H9 (cell line): Measurements from ENCODE around the gene PKNOX2. TPM values are rescaled to one million over a fixed set of nuclear protein-coding genes. Genes with fewer than 3 reads are reported as not detected.

Experiments used
- DNase-seq: peaks from one replicate; pipeline ENCODE4 v3.0.0-alpha.2; 2017
- H2AFZ ChIP-seq: one replicate; pipeline ENCODE4 v1.6.1; 2013; ENCODE audit warnings: mild to moderate bottlenecking, low read length, control low read depth, moderate library complexity
- H2AK5ac ChIP-seq: 2 replicates; pipeline ENCODE4 v1.6.1; 2013; ENCODE audit warnings: low read length, control low read depth, mixed read lengths; ENCODE audit not compliant: insufficient read length
- H2BK120ac ChIP-seq: one replicate; pipeline ENCODE4 v1.6.1; 2013; ENCODE audit warnings: low read depth, mild to moderate bottlenecking, low read length, control low read depth, inconsistent platforms; ENCODE audit not compliant: poor library complexity, severe bottlenecking
- H2BK12ac ChIP-seq: 2 replicates; pipeline ENCODE4 v1.6.1; 2013; ENCODE audit warnings: low read length, control low read depth, mixed read lengths, low read depth; ENCODE audit not compliant: insufficient read length
- H2BK15ac ChIP-seq: 2 replicates; pipeline ENCODE4 v1.6.1; 2013; ENCODE audit warnings: low read depth, low read length, control low read depth
- H2BK20ac ChIP-seq: one replicate; pipeline ENCODE4 v1.6.1; 2013; ENCODE audit warnings: low read depth, mild to moderate bottlenecking, low read length, control low read depth, inconsistent platforms; ENCODE audit not compliant: poor library complexity, severe bottlenecking
- H2BK5ac ChIP-seq: 2 replicates; pipeline ENCODE4 v1.6.1; 2013; ENCODE audit warnings: low read length, control low read depth, mixed read lengths; ENCODE audit not compliant: insufficient read length
- H3K14ac ChIP-seq: 2 replicates; pipeline ENCODE4 v1.6.1; 2013; ENCODE audit warnings: low read length, control low read depth; ENCODE audit not compliant: insufficient read depth
- H3K18ac ChIP-seq: 2 replicates; pipeline ENCODE4 v1.6.1; 2013; ENCODE audit warnings: low read depth, mild to moderate bottlenecking, mixed read lengths, low read length, control low read depth; ENCODE audit not compliant: insufficient read length
- H3K23ac ChIP-seq: 2 replicates; pipeline ENCODE4 v1.6.1; 2013; ENCODE audit warnings: low read length, control low read depth, mixed read lengths, low read depth; ENCODE audit not compliant: insufficient read length
- H3K23me2 ChIP-seq: 2 replicates; pipeline ENCODE4 v1.6.1; 2013; ENCODE audit warnings: low read depth, mild to moderate bottlenecking, mixed read lengths, low read length, control low read depth; ENCODE audit not compliant: insufficient read length, poor library complexity, severe bottlenecking
- H3K27ac ChIP-seq: 2 replicates; pipeline ENCODE4 v1.5.1; 2013; ENCODE audit warnings: low read length, control low read depth, mixed read lengths, low read depth; ENCODE audit not compliant: insufficient read length
- H3K27me3 ChIP-seq: 2 replicates; pipeline ENCODE4 v1.6.1; 2013; ENCODE audit warnings: low read length, control low read depth, inconsistent platforms; ENCODE audit not compliant: insufficient read depth
- H3K4ac ChIP-seq: 2 replicates; pipeline ENCODE4 v1.6.1; 2013; ENCODE audit warnings: low read depth, mild to moderate bottlenecking, control low read depth, inconsistent platforms, low read length, moderate library complexity
- H3K4me1 ChIP-seq: 2 replicates; pipeline ENCODE4 v1.6.1; 2013; ENCODE audit warnings: low read length, control low read depth, inconsistent platforms; ENCODE audit not compliant: insufficient read depth
- H3K4me2 ChIP-seq: 2 replicates; pipeline ENCODE4 v1.6.1; 2013; ENCODE audit warnings: low read length, control low read depth, mixed read lengths; ENCODE audit not compliant: insufficient read length, insufficient read depth
- H3K56ac ChIP-seq: 2 replicates; pipeline ENCODE4 v1.6.1; 2013; ENCODE audit warnings: low read depth, mild to moderate bottlenecking, mixed read lengths, low read length, control low read depth; ENCODE audit not compliant: insufficient read length
- H3K79me1 ChIP-seq: 2 replicates; pipeline ENCODE4 v1.6.1; 2013; ENCODE audit warnings: low read depth, mild to moderate bottlenecking, moderate library complexity, low read length, control low read depth, inconsistent platforms; ENCODE audit not compliant: insufficient read depth, poor library complexity, severe bottlenecking
- H3K79me2 ChIP-seq: 2 replicates; pipeline ENCODE4 v1.6.1; 2013; ENCODE audit warnings: low read length, control low read depth, inconsistent platforms; ENCODE audit not compliant: insufficient read depth
- H3K9ac ChIP-seq: 2 replicates; pipeline ENCODE4 v1.6.1; 2013; ENCODE audit warnings: low read length, control low read depth, mixed read lengths; ENCODE audit not compliant: insufficient read length; ENCODE audit errors: extremely low read depth
- H3K9me3 ChIP-seq: one replicate; pipeline ENCODE4 v1.6.1; 2013; ENCODE audit warnings: low read depth, low read length, inconsistent platforms; ENCODE audit not compliant: control insufficient read depth
- H3T11ph ChIP-seq: one replicate; pipeline ENCODE4 v1.6.1; 2013; ENCODE audit warnings: mild to moderate bottlenecking, low read length, control low read depth, inconsistent platforms
- H4K20me1 ChIP-seq: one replicate; pipeline ENCODE4 v1.6.1; 2013; ENCODE audit not compliant: control insufficient read depth, insufficient read length, insufficient read depth
- H4K5ac ChIP-seq: 2 replicates; pipeline ENCODE4 v1.6.1; 2013; ENCODE audit warnings: low read depth, mild to moderate bottlenecking, mixed read lengths, low read length, control low read depth; ENCODE audit not compliant: insufficient read length
- H4K8ac ChIP-seq: replicated peaks from 2 replicates; pipeline ENCODE4 v1.6.1; 2013; ENCODE audit warnings: low read length, control low read depth, mixed read lengths, low read depth; ENCODE audit not compliant: insufficient read length
- H4K91ac ChIP-seq: 2 replicates; pipeline ENCODE4 v1.6.1; 2013; ENCODE audit warnings: low read depth, mild to moderate bottlenecking, moderate library complexity, mixed read lengths, low read length, control low read depth; ENCODE audit not compliant: insufficient read length
- H3K27ac Mint-ChIP-seq, 3 experiments: 2 replicates in 2 of 3; 3 replicates in 1 of 3; pipeline ENCODE4 v1.8.0; 2020 to 2021; ENCODE audit warnings: mixed read lengths in 3 of 3, mild to moderate bottlenecking in 1 of 3, moderate library complexity in 1 of 3
- H3K27me3 Mint-ChIP-seq: 2 replicates; pipeline ENCODE4 v1.8.0; 2021; ENCODE audit warnings: low read depth, mild to moderate bottlenecking, moderate library complexity, mixed read lengths
- H3K36me3 Mint-ChIP-seq, 3 experiments: 2 replicates in 2 of 3; 3 replicates in 1 of 3; pipeline ENCODE4 v1.8.0; 2020 to 2021; ENCODE audit warnings: low read depth in 3 of 3, mixed read lengths in 3 of 3; ENCODE audit not compliant: insufficient read depth in 1 of 3
- H3K4me1 Mint-ChIP-seq, 2 experiments: 2 replicates each; pipeline ENCODE4 v1.8.0; 2020; ENCODE audit warnings: mixed read lengths in 2 of 2
- H3K4me3 Mint-ChIP-seq, 2 experiments: 2 replicates in 1 of 2; 3 replicates in 1 of 2; pipeline ENCODE4 v1.8.0; 2020 to 2021; ENCODE audit warnings: mild to moderate bottlenecking in 2 of 2, mixed read lengths in 2 of 2, moderate library complexity in 1 of 2
- H3K9me3 Mint-ChIP-seq, 2 experiments: 2 replicates in 1 of 2; 3 replicates in 1 of 2; pipeline ENCODE4 v1.8.0; 2020; ENCODE audit warnings: mild to moderate bottlenecking in 2 of 2, mixed read lengths in 2 of 2, moderate library complexity in 1 of 2
- WGBS: extraction: QIAGEN DNeasy Blood & Tissue Kit; methylation state at CpG from one replicate; pipeline ENCODE4 v1.1.7; 2013; ENCODE audit warnings: missing lambda C conversion rate, low lambda C conversion rate, mixed read lengths; ENCODE audit not compliant: insufficient read length; ENCODE audit errors: extremely low coverage; 5-methylcytosine and 5-hydroxymethylcytosine counted together
- total RNA-seq: library from RNA; stranded (reverse); gene quantifications from 2 replicates; pipeline ENCODE4 v1.2.1, GENCODE V29; 2021
- TF ChIP-seq, protein P1 (sequence below): fragments of 200-600 bp; sonication (generic); conservative IDR thresholded peaks from 3 replicates; pipeline ENCODE4 v1.8.0; 2021; ENCODE audit warnings: antibody characterized with exemption, mild to moderate bottlenecking

Gene PKNOX2
- total RNA-seq, 1 experiment from 2014 or later, result 1.3 TPM

- Histone ChIP-seq H4K91ac (no peak overlapping the region), H2BK20ac (no peak overlapping the region), H3T11ph (no peak overlapping the region), H3K27ac (no peak overlapping the region), H3K79me1 (no peaks in the 10 kb centered on the region), H2BK12ac (no peak overlapping the region), H4K20me1 (peaks cover 3% of the 10 kb centered on the region), H2AK5ac (no peak overlapping the region), H3K56ac (no peak overlapping the region), H2AFZ (no peak overlapping the region), H3K14ac (no peak overlapping the region), H3K9ac (no peak overlapping the region), H3K4me2 (no peak overlapping the region), H3K79me2 (no peaks in the 10 kb centered on the region), H3K23ac (no peak overlapping the region), H4K8ac (no peak overlapping the region), H2BK120ac (no peak overlapping the region), H2BK15ac (no peak overlapping the region), H3K4me1 (peaks cover 15% of the 10 kb centered on the region; the same call in 1 of the 2 replicates), H3K4ac (no peak overlapping the region), H3K27me3 (peaks cover 26% of the 10 kb centered on the region; the same call in 1 of the 2 replicates), H3K9me3 (no peaks in the 10 kb centered on the region), H4K5ac (no peak overlapping the region), H2BK5ac (no peak overlapping the region), H3K23me2 (no peaks in the 10 kb centered on the region), H3K18ac (no peak overlapping the region)
- H3K4me1 Mint-ChIP-seq, result peaks cover 48 to 53% of the 10 kb centered on the region in 2 experiments
- WGBS, result no CpG with 5 or more reads among the region's 8 CpGs
- H3K4me3 Mint-ChIP-seq, result no peak overlapping the region
- no peaks in the 10 kb centered on the region for H3K36me3 Mint-ChIP-seq
- no peak overlapping the region for H3K27ac Mint-ChIP-seq
- DNase-seq, result no peak
- H3K27me3 Mint-ChIP-seq, result peaks cover 82% of the 10 kb centered on the region
- 0 out of 5 replicates have a peak, but pooled peaks cover 0 to 3% of the 10 kb centered on the region in 2 experiments for H3K9me3 Mint-ChIP-seq
- TF ChIP-seq, protein P1, sequence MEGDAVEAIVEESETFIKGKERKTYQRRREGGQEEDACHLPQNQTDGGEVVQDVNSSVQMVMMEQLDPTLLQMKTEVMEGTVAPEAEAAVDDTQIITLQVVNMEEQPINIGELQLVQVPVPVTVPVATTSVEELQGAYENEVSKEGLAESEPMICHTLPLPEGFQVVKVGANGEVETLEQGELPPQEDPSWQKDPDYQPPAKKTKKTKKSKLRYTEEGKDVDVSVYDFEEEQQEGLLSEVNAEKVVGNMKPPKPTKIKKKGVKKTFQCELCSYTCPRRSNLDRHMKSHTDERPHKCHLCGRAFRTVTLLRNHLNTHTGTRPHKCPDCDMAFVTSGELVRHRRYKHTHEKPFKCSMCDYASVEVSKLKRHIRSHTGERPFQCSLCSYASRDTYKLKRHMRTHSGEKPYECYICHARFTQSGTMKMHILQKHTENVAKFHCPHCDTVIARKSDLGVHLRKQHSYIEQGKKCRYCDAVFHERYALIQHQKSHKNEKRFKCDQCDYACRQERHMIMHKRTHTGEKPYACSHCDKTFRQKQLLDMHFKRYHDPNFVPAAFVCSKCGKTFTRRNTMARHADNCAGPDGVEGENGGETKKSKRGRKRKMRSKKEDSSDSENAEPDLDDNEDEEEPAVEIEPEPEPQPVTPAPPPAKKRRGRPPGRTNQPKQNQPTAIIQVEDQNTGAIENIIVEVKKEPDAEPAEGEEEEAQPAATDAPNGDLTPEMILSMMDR, result no peak
These were observed 25.6 kb upstream of the PKNOX2 start for GRCh38 chr11:125138966-125139365.
